ENCODE measurements around the gene COL2A1.

DNA sequence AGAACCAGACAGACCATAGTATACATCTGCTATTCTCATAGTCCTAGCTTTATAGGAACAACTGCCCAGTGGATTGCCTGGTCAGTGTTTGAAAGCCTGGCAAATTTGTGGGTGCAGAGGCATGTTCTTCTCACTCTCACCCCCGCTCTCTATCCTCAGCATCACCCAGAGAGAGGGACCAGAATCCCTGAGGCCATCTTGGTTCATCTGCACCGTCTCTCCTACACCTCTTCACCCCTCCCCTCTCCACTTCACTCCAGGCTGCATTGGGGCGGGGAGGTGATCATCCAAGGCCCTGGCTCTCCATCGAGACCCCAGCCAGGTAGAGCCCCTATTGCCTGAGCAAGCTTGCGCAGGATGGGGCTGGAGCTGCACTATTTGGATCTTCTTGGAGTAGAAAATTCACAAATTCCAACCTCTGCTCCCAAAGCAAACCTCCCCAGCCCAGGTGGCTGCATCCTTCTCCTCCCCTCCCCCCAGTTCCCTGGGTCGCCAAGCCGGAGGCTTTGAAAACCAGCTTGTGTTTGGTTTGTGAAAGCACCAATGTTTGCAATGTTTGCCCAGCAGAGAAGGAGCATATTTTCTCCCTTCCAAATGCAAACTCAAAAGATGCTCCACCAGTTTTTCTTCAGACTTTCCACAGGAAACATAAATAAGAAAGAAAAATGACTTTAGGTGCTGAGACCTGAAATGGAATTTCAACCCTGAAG, 18.6 kb upstream of the COL2A1 start:
- no peak for TF ChIP-seq OSR1 (CRISPR knock-in tag; IDR thresholded peaks at IDR 0.05)
- TF ChIP-seq ZNF565 (CRISPR knock-in tag; conservative IDR thresholded peaks at IDR 0.05; ENCODE audit: low read depth): no peak
- TF ChIP-seq ZFP30 (CRISPR knock-in tag; IDR thresholded peaks at IDR 0.05): no peak
- no peak for TF ChIP-seq ARNTL (CRISPR knock-in tag; IDR thresholded peaks at IDR 0.05; ENCODE audit: borderline replicate concordance, low read depth)
- TF ChIP-seq, protein P1, sequence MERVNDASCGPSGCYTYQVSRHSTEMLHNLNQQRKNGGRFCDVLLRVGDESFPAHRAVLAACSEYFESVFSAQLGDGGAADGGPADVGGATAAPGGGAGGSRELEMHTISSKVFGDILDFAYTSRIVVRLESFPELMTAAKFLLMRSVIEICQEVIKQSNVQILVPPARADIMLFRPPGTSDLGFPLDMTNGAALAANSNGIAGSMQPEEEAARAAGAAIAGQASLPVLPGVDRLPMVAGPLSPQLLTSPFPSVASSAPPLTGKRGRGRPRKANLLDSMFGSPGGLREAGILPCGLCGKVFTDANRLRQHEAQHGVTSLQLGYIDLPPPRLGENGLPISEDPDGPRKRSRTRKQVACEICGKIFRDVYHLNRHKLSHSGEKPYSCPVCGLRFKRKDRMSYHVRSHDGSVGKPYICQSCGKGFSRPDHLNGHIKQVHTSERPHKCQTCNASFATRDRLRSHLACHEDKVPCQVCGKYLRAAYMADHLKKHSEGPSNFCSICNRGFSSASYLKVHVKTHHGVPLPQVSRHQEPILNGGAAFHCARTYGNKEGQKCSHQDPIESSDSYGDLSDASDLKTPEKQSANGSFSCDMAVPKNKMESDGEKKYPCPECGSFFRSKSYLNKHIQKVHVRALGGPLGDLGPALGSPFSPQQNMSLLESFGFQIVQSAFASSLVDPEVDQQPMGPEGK (CRISPR knock-in tag; IDR thresholded peaks at IDR 0.05; ENCODE audit: borderline replicate concordance): no peak
- no peak for TF ChIP-seq TOX (CRISPR knock-in tag; IDR thresholded peaks at IDR 0.05; ENCODE audit: borderline replicate concordance)
- TF ChIP-seq SNAI2 (CRISPR knock-in tag; IDR thresholded peaks at IDR 0.05): no peak
- TF ChIP-seq ZNF70 (CRISPR knock-in tag; IDR thresholded peaks at IDR 0.05): no peak
- TF ChIP-seq, protein P2, sequence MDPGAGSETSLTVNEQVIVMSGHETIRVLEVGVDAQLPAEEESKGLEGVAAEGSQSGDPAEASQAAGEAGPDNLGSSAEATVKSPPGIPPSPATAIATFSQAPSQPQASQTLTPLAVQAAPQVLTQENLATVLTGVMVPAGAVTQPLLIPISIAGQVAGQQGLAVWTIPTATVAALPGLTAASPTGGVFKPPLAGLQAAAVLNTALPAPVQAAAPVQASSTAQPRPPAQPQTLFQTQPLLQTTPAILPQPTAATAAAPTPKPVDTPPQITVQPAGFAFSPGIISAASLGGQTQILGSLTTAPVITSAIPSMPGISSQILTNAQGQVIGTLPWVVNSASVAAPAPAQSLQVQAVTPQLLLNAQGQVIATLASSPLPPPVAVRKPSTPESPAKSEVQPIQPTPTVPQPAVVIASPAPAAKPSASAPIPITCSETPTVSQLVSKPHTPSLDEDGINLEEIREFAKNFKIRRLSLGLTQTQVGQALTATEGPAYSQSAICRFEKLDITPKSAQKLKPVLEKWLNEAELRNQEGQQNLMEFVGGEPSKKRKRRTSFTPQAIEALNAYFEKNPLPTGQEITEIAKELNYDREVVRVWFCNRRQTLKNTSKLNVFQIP (CRISPR knock-in tag; IDR thresholded peaks at IDR 0.05; ENCODE audit: borderline replicate concordance, low read depth): no peak
- no peak for TF ChIP-seq BACH2 (CRISPR knock-in tag; IDR thresholded peaks at IDR 0.05; ENCODE audit: borderline replicate concordance)
- TF ChIP-seq ZNF8 (CRISPR knock-in tag; IDR thresholded peaks at IDR 0.05): no peak
- no peak for TF ChIP-seq PPARA (CRISPR knock-in tag; IDR thresholded peaks at IDR 0.05; ENCODE audit: borderline replicate concordance)
- no peak for TF ChIP-seq TCF4 (CRISPR knock-in tag; IDR thresholded peaks at IDR 0.05; ENCODE audit: borderline replicate concordance)
